Liver (tissue), 9 donors: ENCODE measurements around the gene CELF2. TPM values are rescaled to one million over a fixed set of nuclear protein-coding genes. Genes with fewer than 3 reads are reported as not detected.

Experiments
- DNase-seq: peaks from one replicate; pipeline ENCODE4 v3.0.0-alpha.2; 2017; ENCODE audit warnings: low spot score
- H3K27ac ChIP-seq, 2 donors: one replicate each; pipeline ENCODE4 v1.7.0; 2013; ENCODE audit warnings: inconsistent platforms in 2 of 2, low read length in 2 of 2, control low read depth in 1 of 2, low read depth in 1 of 2, mild to moderate bottlenecking in 1 of 2
- H3K27me3 ChIP-seq, 4 donors: one replicate each; pipeline versions ENCODE4 v1.6.1 to v1.7.0; 2013; ENCODE audit warnings: low read length in 3 of 4, inconsistent platforms in 1 of 4, mild to moderate bottlenecking in 1 of 4, moderate library complexity in 1 of 4; ENCODE audit not compliant: control insufficient read depth in 4 of 4, insufficient read depth in 4 of 4
- H3K36me3 ChIP-seq, 4 donors: one replicate each; pipeline versions ENCODE4 v1.6.1 to v1.7.0; 2013; ENCODE audit warnings: low read length in 3 of 4, mild to moderate bottlenecking in 3 of 4, low read depth in 1 of 4, moderate library complexity in 1 of 4; ENCODE audit not compliant: control insufficient read depth in 4 of 4, insufficient read depth in 3 of 4
- H3K4me1 ChIP-seq, 4 donors: one replicate each; pipeline versions ENCODE4 v1.6.1 to v1.7.0; 2013; ENCODE audit warnings: low read length in 3 of 4, mild to moderate bottlenecking in 3 of 4, moderate library complexity in 1 of 4; ENCODE audit not compliant: control insufficient read depth in 4 of 4, insufficient read depth in 4 of 4
- H3K4me3 ChIP-seq, 3 donors: one replicate each; pipeline versions ENCODE4 v1.6.1 to v1.7.0; 2013; ENCODE audit warnings: low read length in 3 of 3, control low read depth in 1 of 3, low read depth in 1 of 3, mild to moderate bottlenecking in 1 of 3
- H3K9ac ChIP-seq, 2 donors: one replicate each; pipeline ENCODE4 v1.7.0; 2013; ENCODE audit warnings: low read length in 2 of 2, mild to moderate bottlenecking in 2 of 2, moderate library complexity in 2 of 2, control low read depth in 1 of 2, low read depth in 1 of 2
- H3K9me3 ChIP-seq, 4 donors: one replicate each; pipeline versions ENCODE4 v1.6.1 to v1.7.0; 2013; ENCODE audit warnings: low read length in 3 of 4; ENCODE audit not compliant: control insufficient read depth in 4 of 4
- ATF3 ChIP-seq: IDR thresholded peaks from 2 replicates; pipeline ENCODE4 v1.6.1; 2016; ENCODE audit warnings: antibody characterized with exemption
- EGR1 ChIP-seq, 2 donors: IDR thresholded peaks; 2 replicates each; pipeline ENCODE4 v1.6.1; 2016 to 2018; ENCODE audit warnings: antibody characterized with exemption in 2 of 2, low read depth in 2 of 2
- FOXA1 ChIP-seq: IDR thresholded peaks from 2 replicates; pipeline ENCODE4 v1.6.1; 2016; ENCODE audit warnings: antibody characterized with exemption
- FOXA2 ChIP-seq: IDR thresholded peaks from 2 replicates; pipeline ENCODE4 v1.6.1; 2016; ENCODE audit warnings: antibody characterized with exemption
- GABPA ChIP-seq, 2 donors: IDR thresholded peaks in 1 of 2; conservative IDR thresholded peaks in 1 of 2; 2 replicates each; pipeline ENCODE4 v1.6.1; 2016; ENCODE audit warnings: antibody characterized with exemption in 2 of 2, mild to moderate bottlenecking in 1 of 2, moderate library complexity in 1 of 2
- HNF4A ChIP-seq, 2 donors: conservative IDR thresholded peaks; 2 replicates each; pipeline ENCODE4 v1.6.1; 2016; ENCODE audit warnings: antibody characterized with exemption in 2 of 2, mild to moderate bottlenecking in 2 of 2
- HNF4G ChIP-seq: IDR thresholded peaks from 2 replicates; pipeline ENCODE4 v1.6.1; 2016; ENCODE audit warnings: antibody characterized with exemption
- JUND ChIP-seq, 2 donors: IDR thresholded peaks; 2 replicates each; pipeline ENCODE4 v1.6.1; 2016; ENCODE audit warnings: antibody characterized with exemption in 2 of 2
- MAX ChIP-seq: IDR thresholded peaks from 2 replicates; pipeline ENCODE4 v1.6.1; 2016; ENCODE audit warnings: antibody characterized with exemption
- NR2F2 ChIP-seq: IDR thresholded peaks from 2 replicates; pipeline ENCODE4 v1.6.1; 2016; ENCODE audit warnings: antibody characterized with exemption
- RAD21 ChIP-seq, 2 donors: IDR thresholded peaks; 2 replicates each; pipeline ENCODE4 v1.6.1; 2016; ENCODE audit warnings: antibody characterized with exemption in 2 of 2, mild to moderate bottlenecking in 2 of 2
- RXRA ChIP-seq, 2 donors: IDR thresholded peaks; 2 replicates each; pipeline ENCODE4 v1.6.1; 2017 to 2018; ENCODE audit warnings: antibody characterized with exemption in 2 of 2, mild to moderate bottlenecking in 1 of 2
- SP1 ChIP-seq: IDR thresholded peaks from 2 replicates; pipeline ENCODE4 v1.6.1; 2018; ENCODE audit warnings: antibody characterized with exemption, mild to moderate bottlenecking
- TAF1 ChIP-seq: conservative IDR thresholded peaks from 2 replicates; pipeline ENCODE4 v1.6.1; 2016; ENCODE audit warnings: antibody characterized with exemption, mild to moderate bottlenecking
- YY1 ChIP-seq: IDR thresholded peaks from 2 replicates; pipeline ENCODE4 v1.6.1; 2016; ENCODE audit warnings: antibody characterized with exemption, mild to moderate bottlenecking
- WGBS: extraction: QIAGEN DNeasy Blood & Tissue Kit; methylation state at CpG from one replicate; pipeline ENCODE4 v1.1.7; 2013; 5-methylcytosine and 5-hydroxymethylcytosine counted together
- polyA plus RNA-seq, 2 donors: library from polyadenylated mRNA; stranded (reverse) in 1 of 2; unstranded in 1 of 2; fragments of 200-250 nt in 1 of 2; fragments of >200 nt in 1 of 2; fragmentation: Nextera tagmentation in 1 of 2; extraction: Ambion mirVana in 1 of 2; gene quantifications; one replicate each; pipeline versions ENCODE4 v1.2.1 to v1.2.3, GENCODE V29; 2013 to 2015
- total RNA-seq, 2 donors: library from RNA; depleted of rRNA; stranded (reverse); fragments of >200 nt; gene quantifications; one replicate each; pipeline ENCODE4 v1.2.3, GENCODE V29; 2014
- TF ChIP-seq, protein P1 (sequence below): IDR thresholded peaks from 2 replicates; pipeline ENCODE4 v1.6.1; 2016; ENCODE audit warnings: antibody characterized with exemption
- TF ChIP-seq, protein P2 (sequence below): fragments of 150-350 bp; IDR thresholded peaks from 2 replicates; pipeline ENCODE4 v1.5.1; 2017; ENCODE audit warnings: improper control_type of control experiment, low read depth, low read length; ENCODE audit not compliant: missing input control
- TF ChIP-seq, protein P3 (sequence below): IDR thresholded peaks from 2 replicates; pipeline ENCODE4 v1.6.1; 2016; ENCODE audit warnings: antibody characterized with exemption, mild to moderate bottlenecking
- donor health status: healthy.
- donor health status: healthy.
- donor health status: healthy.
- donor health status: healthy.
- donor health status: healthy.

Gene CELF2
- total and polyA plus RNA-seq, 4 donors = 1.4 to 8.5 (median 5.6) TPM

DNA sequence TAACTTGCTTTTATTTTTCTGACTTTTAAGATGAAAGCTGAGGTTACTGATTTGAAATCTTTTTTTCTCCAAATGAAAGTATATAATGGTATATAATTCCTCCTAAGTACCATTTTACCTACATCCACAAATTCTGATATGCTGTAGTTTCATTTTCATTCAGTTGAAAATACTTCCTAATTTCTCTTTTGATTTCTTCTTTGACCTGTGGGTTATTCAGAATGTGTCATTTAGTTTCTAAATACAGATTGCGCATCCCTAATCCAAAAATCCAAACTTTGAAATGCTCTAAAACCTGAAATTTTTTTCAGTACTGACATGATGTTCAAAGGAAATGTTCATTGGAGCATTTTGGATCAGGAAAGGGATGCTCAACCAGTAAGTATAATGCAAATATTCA, 168.7 kb downstream of the CELF2 start:
- no peak for DNase-seq
- Histone ChIP-seq H3K9ac (no peak overlapping the region), H3K27me3 (no peaks in the 10 kb centered on the region), H3K4me1 (no peaks in the 10 kb centered on the region), H3K27ac (no peak overlapping the region), H3K9me3 (peaks cover 0 to 8% (median 2%) of the 10 kb centered on the region in 4 donors), H3K36me3 (no peaks in the 10 kb centered on the region), H3K4me3 (no peak overlapping the region)
- 89% methylated on average over 1 of the region's 1 CpG for WGBS
- no peak for TF ChIP-seq NR2F2
- TF ChIP-seq FOXA1 = no peak
- TF ChIP-seq, protein P1, sequence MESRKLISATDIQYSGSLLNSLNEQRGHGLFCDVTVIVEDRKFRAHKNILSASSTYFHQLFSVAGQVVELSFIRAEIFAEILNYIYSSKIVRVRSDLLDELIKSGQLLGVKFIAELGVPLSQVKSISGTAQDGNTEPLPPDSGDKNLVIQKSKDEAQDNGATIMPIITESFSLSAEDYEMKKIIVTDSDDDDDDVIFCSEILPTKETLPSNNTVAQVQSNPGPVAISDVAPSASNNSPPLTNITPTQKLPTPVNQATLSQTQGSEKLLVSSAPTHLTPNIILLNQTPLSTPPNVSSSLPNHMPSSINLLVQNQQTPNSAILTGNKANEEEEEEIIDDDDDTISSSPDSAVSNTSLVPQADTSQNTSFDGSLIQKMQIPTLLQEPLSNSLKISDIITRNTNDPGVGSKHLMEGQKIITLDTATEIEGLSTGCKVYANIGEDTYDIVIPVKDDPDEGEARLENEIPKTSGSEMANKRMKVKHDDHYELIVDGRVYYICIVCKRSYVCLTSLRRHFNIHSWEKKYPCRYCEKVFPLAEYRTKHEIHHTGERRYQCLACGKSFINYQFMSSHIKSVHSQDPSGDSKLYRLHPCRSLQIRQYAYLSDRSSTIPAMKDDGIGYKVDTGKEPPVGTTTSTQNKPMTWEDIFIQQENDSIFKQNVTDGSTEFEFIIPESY = no peak
- TF ChIP-seq ATF3 = no peak
- no peak for TF ChIP-seq FOXA2
- no peak for TF ChIP-seq JUND (IDR thresholded peaks at IDR 0.05)
- no peak for TF ChIP-seq EGR1 (IDR thresholded peaks at IDR 0.05; ENCODE audit: low read depth in 2 of 2)
- no peak for TF ChIP-seq YY1
- TF ChIP-seq TAF1 = no peak
- no peak for TF ChIP-seq GABPA (IDR thresholded peaks at IDR 0.05 in 1 of 2, conservative IDR thresholded peaks at IDR 0.05 in 1 of 2)
- no peak for TF ChIP-seq RAD21 (IDR thresholded peaks at IDR 0.05)
- TF ChIP-seq SP1 = no peak
- TF ChIP-seq MAX = no peak
- TF ChIP-seq, protein P2, sequence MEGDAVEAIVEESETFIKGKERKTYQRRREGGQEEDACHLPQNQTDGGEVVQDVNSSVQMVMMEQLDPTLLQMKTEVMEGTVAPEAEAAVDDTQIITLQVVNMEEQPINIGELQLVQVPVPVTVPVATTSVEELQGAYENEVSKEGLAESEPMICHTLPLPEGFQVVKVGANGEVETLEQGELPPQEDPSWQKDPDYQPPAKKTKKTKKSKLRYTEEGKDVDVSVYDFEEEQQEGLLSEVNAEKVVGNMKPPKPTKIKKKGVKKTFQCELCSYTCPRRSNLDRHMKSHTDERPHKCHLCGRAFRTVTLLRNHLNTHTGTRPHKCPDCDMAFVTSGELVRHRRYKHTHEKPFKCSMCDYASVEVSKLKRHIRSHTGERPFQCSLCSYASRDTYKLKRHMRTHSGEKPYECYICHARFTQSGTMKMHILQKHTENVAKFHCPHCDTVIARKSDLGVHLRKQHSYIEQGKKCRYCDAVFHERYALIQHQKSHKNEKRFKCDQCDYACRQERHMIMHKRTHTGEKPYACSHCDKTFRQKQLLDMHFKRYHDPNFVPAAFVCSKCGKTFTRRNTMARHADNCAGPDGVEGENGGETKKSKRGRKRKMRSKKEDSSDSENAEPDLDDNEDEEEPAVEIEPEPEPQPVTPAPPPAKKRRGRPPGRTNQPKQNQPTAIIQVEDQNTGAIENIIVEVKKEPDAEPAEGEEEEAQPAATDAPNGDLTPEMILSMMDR = no peak
- TF ChIP-seq RXRA (IDR thresholded peaks at IDR 0.05) = no peak
- TF ChIP-seq HNF4G = no peak
- TF ChIP-seq HNF4A (conservative IDR thresholded peaks at IDR 0.05) = no peak
- TF ChIP-seq, protein P3, sequence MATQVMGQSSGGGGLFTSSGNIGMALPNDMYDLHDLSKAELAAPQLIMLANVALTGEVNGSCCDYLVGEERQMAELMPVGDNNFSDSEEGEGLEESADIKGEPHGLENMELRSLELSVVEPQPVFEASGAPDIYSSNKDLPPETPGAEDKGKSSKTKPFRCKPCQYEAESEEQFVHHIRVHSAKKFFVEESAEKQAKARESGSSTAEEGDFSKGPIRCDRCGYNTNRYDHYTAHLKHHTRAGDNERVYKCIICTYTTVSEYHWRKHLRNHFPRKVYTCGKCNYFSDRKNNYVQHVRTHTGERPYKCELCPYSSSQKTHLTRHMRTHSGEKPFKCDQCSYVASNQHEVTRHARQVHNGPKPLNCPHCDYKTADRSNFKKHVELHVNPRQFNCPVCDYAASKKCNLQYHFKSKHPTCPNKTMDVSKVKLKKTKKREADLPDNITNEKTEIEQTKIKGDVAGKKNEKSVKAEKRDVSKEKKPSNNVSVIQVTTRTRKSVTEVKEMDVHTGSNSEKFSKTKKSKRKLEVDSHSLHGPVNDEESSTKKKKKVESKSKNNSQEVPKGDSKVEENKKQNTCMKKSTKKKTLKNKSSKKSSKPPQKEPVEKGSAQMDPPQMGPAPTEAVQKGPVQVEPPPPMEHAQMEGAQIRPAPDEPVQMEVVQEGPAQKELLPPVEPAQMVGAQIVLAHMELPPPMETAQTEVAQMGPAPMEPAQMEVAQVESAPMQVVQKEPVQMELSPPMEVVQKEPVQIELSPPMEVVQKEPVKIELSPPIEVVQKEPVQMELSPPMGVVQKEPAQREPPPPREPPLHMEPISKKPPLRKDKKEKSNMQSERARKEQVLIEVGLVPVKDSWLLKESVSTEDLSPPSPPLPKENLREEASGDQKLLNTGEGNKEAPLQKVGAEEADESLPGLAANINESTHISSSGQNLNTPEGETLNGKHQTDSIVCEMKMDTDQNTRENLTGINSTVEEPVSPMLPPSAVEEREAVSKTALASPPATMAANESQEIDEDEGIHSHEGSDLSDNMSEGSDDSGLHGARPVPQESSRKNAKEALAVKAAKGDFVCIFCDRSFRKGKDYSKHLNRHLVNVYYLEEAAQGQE = no peak
